GM21360 (cell line): ENCODE results near the gene NKX3-2.

Experiments used
- ATAC-seq: cut with Tn5 transposase; IDR thresholded peaks from one replicate; pipeline ENCODE4 v1.9.1; 2021; ENCODE audit warnings: mild to moderate bottlenecking, moderate library complexity; ENCODE audit not compliant: unreplicated experiment

The NKX3-2 gene

DNA sequence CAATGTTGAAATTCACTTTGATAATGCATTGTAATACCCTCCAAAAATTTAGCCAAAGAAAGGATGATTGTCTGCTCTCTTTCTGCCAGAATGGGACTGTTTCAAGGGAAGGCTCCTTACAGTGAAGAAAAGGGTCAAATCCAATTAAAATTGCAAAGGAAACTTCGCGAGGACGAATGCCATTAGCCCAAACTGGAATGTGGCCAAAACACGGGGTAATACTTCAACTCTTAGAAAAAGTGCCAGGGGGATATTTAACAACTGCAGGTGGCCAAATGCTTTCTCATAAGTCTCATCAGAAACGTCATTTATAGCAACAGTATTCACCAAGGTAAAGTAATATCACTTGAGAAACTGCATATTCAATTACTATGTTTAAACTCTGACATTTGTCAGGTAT lies 29.0 kb downstream of the NKX3-2 start:
- no peak for ATAC-seq

DNA sequence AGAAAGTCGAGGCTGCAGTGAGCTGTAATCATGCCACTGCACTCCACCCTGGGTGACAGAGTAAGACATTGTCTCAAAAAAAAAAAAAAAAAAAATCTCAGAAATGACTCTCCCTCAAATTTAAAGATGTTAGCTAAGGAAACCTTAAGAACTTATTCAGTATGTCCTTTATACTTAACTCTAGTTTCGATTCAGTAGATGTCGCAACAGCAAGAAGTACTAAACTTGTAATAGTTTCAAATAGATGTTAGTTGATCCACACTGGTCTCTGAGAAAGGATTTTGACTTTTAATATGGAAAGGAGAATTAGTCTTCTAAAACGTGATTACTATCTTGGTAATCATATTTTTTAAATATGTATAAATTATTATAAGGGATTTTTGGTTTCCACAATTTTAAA lies 29.6 kb downstream of the NKX3-2 start:
- ATAC-seq, result no peak

- ATAC-seq, result no peak
Observed at GRCh38 chr4:13511101-13511500, 33.2 kb downstream of the NKX3-2 start.

DNA sequence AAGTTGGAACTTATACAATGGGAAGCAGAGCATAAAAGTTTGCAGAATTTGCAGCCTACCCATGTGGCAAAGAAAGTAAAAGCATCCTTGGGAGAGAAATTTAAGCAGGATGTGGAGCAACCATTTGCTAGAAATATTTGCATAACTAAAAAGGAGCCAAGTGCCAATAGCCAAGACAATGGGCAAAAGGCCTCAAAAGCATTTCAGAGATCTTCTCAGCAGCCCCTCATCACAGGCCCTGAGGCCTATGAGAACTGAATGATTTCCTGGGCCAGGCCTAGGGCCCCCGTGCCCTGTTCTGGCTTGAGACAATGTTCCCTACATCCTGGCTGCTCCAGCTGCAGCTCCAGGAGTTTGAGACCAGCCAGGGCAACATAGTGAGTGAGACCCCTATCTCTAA lies 34.9 kb downstream of the NKX3-2 start:
- ATAC-seq, result no peak

GRCh38 chr4:13504374-13504773 lies 39.9 kb downstream of the NKX3-2 start:
- no peak for ATAC-seq

- no peak for ATAC-seq
Observed at GRCh38 chr4:13498469-13498868, 45.8 kb downstream of the NKX3-2 start.

- ATAC-seq, result no peak
Observed at GRCh38 chr4:13496605-13497004, 47.7 kb downstream of the NKX3-2 start.

DNA sequence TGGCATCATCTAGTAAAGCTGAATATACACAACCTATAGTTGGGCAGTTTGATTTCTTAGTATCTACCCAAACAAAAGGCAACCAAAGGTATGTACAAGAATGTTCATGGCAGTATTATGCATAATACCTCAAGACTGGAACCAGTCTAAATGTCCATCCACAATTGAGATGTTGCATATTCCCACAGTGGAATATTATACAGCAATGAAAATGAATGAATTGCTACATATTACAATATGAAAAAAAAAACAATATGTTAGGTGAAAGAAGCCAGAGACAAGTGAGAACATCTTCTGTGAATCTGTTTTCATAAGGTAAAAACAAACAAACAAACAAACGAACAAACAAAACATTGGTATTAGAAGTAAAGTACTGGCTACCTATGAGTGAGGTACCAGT lies 48.6 kb downstream of the NKX3-2 start:
- ATAC-seq, result no peak

DNA sequence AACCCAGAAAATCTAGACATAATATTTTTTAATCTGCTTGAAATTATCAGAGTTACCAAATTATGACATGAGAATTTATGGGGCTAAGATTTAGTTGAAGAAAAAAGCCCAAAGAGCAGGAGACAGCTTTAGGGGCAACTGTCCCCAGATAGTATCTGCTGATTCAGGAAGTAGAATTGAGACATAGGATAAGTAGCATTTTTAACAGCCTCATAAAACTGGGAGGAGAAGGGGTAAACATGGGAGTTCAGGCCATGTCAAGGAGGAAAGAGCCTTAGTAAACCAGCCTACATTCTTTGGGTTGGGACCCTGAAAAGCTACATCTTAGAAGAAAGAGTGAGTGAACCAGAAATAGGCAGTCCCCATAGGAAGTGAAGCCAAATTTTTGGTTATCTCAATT lies 50.5 kb downstream of the NKX3-2 start:
- no peak for ATAC-seq

DNA sequence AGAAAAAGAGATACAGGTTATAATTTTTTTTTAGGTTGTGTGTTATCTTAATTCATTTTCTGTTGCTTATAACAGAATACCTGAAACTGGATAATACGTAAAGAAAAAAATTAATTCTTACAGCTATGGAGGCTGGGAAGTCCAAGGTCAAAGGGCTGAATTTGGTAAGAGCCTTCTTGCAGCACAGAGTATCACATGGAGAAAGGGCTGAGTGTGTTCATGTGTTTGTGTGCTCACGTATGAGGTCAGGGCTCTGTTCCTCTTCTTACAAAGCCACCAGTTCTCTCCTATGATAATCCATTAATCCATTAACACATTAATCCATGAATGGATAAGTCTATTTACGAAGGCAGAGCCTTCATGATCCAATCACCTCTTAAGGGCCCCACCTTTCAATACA lies 51.6 kb downstream of the NKX3-2 start:
- ATAC-seq, result no peak
